Activated CD4-positive, alpha-beta T cell treated with anti-CD3 and anti-CD28 coated beads, Interleukin-2, amount 10 ng/mL, durations not matched to agents 24 days and 14 days (primary cell): ENCODE data around the gene PACSIN1. TPM values are rescaled to one million over a fixed set of nuclear protein-coding genes. Genes with fewer than 3 reads are reported as not detected.

Experiments
- DNase-seq: peaks from one replicate; pipeline ENCODE4 v3.0.0; 2022
- H3K27ac Mint-ChIP-seq: one replicate; pipeline ENCODE4 v1.8.0; 2022; ENCODE audit warnings: mild to moderate bottlenecking, mixed read lengths
- H3K27me3 Mint-ChIP-seq: one replicate; pipeline ENCODE4 v1.8.0; 2022; ENCODE audit warnings: mixed read lengths
- H3K36me3 Mint-ChIP-seq: one replicate; pipeline ENCODE4 v1.8.0; 2022; ENCODE audit warnings: low read depth, mild to moderate bottlenecking, mixed read lengths
- H3K4me1 Mint-ChIP-seq: one replicate; pipeline ENCODE4 v1.8.0; 2021; ENCODE audit warnings: mixed read lengths
- H3K4me3 Mint-ChIP-seq: one replicate; pipeline ENCODE4 v1.8.0; 2022; ENCODE audit warnings: mild to moderate bottlenecking, moderate library complexity, mixed read lengths
- H3K9me3 Mint-ChIP-seq: one replicate; pipeline ENCODE4 v1.8.0; 2021; ENCODE audit warnings: mixed read lengths
- intact Hi-C: fragments of 100-400 bp; cut with micrococcal nuclease; formaldehyde crosslinking; loops from one replicate; pipeline ENCODE4 v1.15.1; 2023
- total RNA-seq: library from RNA; stranded (reverse); gene quantifications from 2 replicates; pipeline ENCODE4 v1.2.3, GENCODE V29; 2022

Gene PACSIN1
- total RNA-seq, 1 donor from 2014 or later: not detected

DNA sequence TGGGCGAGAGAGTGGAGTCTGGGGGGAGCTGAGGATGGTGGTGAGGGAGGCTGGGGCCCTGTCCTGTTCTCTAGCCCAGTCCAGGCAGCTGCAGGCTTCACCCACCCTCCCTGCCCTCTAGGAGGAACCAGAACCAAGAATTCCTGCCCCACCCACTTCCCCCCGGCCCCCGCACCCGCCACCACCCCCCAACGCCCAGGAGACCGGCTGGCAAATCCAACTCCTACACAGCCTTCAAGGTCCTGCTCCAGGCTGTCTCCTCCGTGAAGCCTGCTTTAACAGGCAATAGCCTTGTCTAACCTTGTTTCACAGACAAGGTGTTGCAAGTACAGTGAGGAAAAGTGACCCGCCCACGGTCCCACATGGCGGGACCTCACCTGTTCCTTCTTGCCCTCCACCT lies 87.9 kb downstream of the PACSIN1 start:
- no peak overlapping the region for H3K4me3 Mint-ChIP-seq
- H3K4me1 Mint-ChIP-seq: peaks cover 5% of the 10 kb centered on the region
- DNase-seq: no peak
- H3K9me3 Mint-ChIP-seq: no peaks in the 10 kb centered on the region
- H3K36me3 Mint-ChIP-seq: no peaks in the 10 kb centered on the region
- no peaks in the 10 kb centered on the region for H3K27me3 Mint-ChIP-seq
- intact Hi-C loops: no loop called here
- H3K27ac Mint-ChIP-seq: no peak overlapping the region

DNA sequence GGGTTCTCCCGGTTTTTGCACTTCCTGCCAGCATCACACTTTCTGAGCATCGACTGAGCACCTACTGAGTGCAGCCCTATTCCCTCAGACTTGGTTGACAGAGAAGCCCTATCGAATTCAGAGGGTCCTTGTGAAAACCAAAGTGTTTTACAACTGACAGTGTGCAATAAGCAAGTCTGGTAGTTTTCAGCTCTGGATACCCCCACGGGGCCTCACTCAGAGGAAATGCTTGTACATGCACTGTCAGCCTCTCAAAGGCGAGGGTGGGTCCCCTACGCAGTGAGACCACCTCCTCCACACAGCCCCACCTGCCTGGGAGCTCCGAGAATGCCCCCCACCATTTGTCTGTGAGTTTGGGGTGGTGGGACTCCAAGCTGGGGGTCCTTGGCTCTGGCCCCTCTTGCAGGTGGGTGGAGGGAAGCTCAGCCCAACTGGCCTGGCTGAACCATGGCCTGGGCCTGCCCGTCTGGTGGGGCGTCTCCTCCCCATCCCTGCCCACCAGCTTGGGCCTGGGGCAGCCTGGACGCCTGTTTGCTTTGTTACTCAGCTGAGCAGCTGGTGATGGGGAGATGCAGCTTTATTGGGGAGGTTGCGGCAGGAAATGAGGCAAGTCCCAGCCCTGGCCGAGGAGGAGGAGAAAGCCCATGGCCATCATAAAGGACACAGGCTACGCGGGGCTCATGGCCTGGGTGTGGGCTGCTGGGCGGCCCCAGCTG lies 88.6 kb downstream of the PACSIN1 start:
- Mint-ChIP-seq H3K36me3 (no peaks in the 10 kb centered on the region), H3K9me3 (no peaks in the 10 kb centered on the region), H3K4me3 (no peak overlapping the region), H3K4me1 (peaks cover 5% of the 10 kb centered on the region), H3K27ac (no peak overlapping the region), H3K27me3 (no peaks in the 10 kb centered on the region)
- intact Hi-C loops: no loop called here
- no peak for DNase-seq

DNA sequence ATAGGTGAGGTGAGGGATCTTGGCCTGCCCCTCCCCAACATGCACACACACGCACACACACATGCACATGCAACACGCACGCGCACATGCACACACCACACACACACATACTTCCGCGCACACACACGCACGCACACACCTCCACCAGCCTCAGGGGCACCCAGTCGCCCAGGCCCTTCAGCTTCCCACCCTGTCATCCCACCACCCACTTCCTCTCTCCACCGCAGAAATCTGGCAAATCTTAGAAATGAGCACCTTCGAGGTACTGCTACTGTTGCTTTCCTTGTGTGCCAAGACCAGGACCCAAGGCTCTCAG lies 89.1 kb downstream of the PACSIN1 start:
- Mint-ChIP-seq H3K27me3 (no peaks in the 10 kb centered on the region), H3K36me3 (no peaks in the 10 kb centered on the region), H3K9me3 (no peaks in the 10 kb centered on the region), H3K4me3 (no peak overlapping the region), H3K4me1 (peaks cover 5% of the 10 kb centered on the region), H3K27ac (no peak overlapping the region)
- intact Hi-C loops: no loop called here
- DNase-seq: no peak

DNA sequence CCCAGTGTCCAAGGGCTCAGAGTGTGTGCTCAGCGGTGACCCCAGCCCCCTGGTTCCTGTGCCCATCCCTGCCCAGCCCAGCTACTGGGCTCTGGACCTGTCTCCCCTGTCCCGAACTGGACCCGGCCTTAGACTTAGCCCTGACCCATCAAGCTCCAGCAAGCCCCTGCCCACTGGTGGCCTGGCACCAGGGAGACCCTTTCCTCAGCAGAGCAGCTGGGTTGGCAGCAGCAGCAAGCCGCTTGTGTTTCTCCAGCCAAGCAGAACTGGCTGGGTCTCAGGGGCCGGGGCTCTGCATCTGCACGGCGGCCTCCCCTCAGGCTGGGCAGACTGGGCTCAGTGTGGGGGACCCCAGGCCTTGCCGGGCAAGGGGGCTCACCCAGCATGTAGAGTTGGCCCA lies 89.5 kb downstream of the PACSIN1 start:
- no peak for DNase-seq
- intact Hi-C loops: no loop called here
- Mint-ChIP-seq H3K27ac (no peak overlapping the region), H3K36me3 (no peaks in the 10 kb centered on the region), H3K4me1 (peaks cover 5% of the 10 kb centered on the region), H3K27me3 (no peaks in the 10 kb centered on the region), H3K4me3 (no peak overlapping the region), H3K9me3 (no peaks in the 10 kb centered on the region)

DNA sequence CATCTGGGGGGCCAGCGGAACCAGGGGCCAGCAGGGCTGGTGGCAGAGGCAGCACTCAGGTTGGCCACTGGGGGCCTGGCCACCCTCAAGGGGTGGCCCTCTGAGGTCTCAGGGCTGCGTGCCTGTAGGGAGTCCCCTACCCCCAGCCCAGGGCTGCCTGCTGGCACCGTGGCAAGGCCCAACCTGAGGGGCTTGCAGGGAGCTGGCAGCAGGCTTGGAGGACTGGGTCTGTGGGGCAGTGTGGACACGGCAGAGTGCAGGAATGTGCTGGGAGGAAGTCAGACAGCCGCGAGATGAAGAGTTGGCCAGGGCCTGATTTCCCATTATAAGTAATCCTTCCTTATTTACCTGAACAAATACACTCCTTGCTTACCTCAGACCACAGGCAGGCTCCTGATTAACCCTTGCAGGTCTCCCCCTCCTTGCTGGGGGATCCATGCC lies 90.2 kb downstream of the PACSIN1 start, which contains the start of gene SPDEF:
TSS of gene SPDEF (minus strand) at position 299 of the 441 bp plus-strand sequence. CDS start 11,874 bp downstream, outside the sequence.
- H3K27me3 Mint-ChIP-seq: no peaks in the 10 kb centered on the region
- no peaks in the 10 kb centered on the region for H3K36me3 Mint-ChIP-seq
- peaks cover 5% of the 10 kb centered on the region for H3K4me1 Mint-ChIP-seq
- intact Hi-C loops: no loop called here
- no peak within 1 kb of the TSS for H3K4me3 Mint-ChIP-seq
- H3K27ac Mint-ChIP-seq: no peak within 1 kb of the TSS
- no peaks in the 10 kb centered on the region for H3K9me3 Mint-ChIP-seq
- no peak for DNase-seq

DNA sequence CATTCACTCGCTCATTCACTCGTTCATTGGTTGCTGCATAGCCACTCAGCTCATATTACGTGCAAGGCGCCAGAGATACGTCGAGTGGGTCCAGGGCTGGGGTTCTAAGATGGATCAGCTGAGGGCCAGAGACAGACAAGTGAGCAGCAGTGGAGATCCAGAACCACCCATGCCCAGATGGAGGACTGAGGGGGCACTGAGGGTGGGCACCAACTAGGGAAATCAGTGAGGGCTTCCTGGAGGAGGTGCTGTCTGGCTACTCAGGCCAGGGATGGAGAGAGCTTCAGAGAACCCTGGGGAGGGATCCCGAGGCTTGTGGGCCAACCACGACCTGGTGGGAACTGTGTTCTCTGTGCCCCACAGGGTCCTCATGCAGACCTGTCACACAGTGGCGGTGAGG lies 90.6 kb downstream of the PACSIN1 start:
- peaks cover 5% of the 10 kb centered on the region for H3K4me1 Mint-ChIP-seq
- DNase-seq: no peak
- no peaks in the 10 kb centered on the region for H3K36me3 Mint-ChIP-seq
- no peaks in the 10 kb centered on the region for H3K27me3 Mint-ChIP-seq
- intact Hi-C loops: no loop called here
- H3K4me3 Mint-ChIP-seq: no peak overlapping the region
- no peaks in the 10 kb centered on the region for H3K9me3 Mint-ChIP-seq
- H3K27ac Mint-ChIP-seq: no peak overlapping the region

DNA sequence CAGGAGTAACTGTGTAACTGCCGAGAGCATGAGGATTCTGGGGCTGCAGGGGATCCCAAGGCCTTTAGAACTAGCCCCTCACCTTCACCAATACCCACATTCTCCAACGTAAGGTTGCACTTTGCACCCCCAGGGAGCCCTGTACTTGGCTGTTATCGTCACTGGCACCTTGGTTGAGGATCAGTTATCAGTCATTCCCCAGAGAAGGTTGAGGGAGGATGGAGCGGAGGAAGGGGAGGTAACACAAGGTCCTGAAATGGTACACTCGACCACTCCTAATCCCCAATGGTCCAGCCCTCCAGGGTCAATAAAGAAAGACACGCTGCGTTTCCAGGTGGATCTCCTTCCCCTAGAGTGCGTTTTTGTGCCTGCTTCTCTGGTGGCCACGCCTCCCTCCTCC lies 91.4 kb downstream of the PACSIN1 start:
- Mint-ChIP-seq H3K36me3 (no peaks in the 10 kb centered on the region), H3K4me1 (peaks cover 5% of the 10 kb centered on the region), H3K27me3 (no peaks in the 10 kb centered on the region), H3K27ac (no peak overlapping the region), H3K9me3 (no peaks in the 10 kb centered on the region), H3K4me3 (no peak overlapping the region)
- no peak for DNase-seq
- intact Hi-C loops: no loop called here

DNA sequence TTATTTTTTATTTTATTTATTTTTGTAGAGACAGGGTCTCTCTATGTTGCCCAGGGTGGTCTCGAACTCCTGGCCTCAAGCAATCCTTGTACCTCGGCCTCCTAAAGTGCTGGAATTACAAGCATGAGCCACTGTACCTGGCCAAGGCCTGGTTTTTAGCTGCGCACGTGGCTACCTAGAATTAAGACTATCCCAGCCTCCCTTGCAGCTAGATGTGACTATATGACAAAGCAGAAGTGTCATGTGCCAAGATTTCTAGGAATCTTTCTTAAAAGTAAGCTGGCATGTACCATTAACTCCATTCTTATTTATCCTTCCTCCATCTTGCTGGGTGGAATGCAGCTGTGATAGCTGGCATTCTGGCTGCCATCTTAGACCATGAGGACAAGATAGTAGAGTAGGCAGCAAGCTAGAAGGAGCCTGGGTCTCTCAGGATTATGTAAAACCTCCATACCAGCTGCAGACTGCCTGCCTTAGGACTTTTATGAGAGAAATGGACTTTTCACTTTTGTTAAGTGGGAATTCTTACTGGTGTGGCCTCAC lies 92.4 kb downstream of the PACSIN1 start:
- Mint-ChIP-seq H3K27ac (no peak overlapping the region), H3K4me1 (peaks cover 5% of the 10 kb centered on the region), H3K9me3 (no peaks in the 10 kb centered on the region), H3K4me3 (no peak overlapping the region), H3K36me3 (no peaks in the 10 kb centered on the region), H3K27me3 (no peaks in the 10 kb centered on the region)
- DNase-seq: no peak
- intact Hi-C loops: no loop called here

DNA sequence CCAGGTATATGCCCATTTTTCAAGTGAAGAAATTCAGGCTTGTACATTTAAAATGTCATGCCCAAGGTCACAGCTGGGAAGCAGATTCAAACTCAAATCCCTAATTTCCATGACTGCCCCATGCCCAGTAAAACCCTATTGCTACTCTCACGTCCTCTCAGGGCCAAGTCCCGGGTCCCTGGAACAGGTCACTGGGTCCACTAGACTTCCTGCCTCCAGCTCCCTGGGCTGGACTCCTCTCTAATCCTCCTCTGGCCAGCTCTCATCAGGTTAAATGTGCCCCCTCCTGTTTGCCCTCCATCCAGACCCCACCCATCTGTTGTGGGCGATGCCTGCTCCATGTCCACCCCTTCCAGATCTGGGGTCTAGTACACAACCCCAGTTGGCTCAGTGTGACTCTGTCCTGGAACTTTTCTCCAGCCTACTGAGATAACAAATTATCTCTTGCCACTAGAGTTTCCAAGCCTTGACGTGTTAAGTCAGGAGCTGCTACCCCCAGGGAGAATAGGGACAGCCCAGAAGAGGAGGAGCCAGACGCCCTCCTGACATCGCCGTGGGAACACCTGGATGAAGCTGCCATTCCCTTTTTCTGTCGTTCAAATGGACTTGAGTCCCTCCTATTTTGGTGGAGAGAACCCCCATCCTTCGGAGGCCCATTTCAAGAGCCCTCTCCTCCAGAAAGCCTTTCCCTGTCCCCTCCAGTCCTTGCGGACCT lies 93.9 kb downstream of the PACSIN1 start:
- Mint-ChIP-seq H3K36me3 (no peaks in the 10 kb centered on the region), H3K27me3 (no peaks in the 10 kb centered on the region), H3K9me3 (no peaks in the 10 kb centered on the region), H3K4me3 (no peak overlapping the region), H3K4me1 (peaks cover 3% of the 10 kb centered on the region), H3K27ac (no peak overlapping the region)
- DNase-seq: no peak
- intact Hi-C loops: no loop called here

DNA sequence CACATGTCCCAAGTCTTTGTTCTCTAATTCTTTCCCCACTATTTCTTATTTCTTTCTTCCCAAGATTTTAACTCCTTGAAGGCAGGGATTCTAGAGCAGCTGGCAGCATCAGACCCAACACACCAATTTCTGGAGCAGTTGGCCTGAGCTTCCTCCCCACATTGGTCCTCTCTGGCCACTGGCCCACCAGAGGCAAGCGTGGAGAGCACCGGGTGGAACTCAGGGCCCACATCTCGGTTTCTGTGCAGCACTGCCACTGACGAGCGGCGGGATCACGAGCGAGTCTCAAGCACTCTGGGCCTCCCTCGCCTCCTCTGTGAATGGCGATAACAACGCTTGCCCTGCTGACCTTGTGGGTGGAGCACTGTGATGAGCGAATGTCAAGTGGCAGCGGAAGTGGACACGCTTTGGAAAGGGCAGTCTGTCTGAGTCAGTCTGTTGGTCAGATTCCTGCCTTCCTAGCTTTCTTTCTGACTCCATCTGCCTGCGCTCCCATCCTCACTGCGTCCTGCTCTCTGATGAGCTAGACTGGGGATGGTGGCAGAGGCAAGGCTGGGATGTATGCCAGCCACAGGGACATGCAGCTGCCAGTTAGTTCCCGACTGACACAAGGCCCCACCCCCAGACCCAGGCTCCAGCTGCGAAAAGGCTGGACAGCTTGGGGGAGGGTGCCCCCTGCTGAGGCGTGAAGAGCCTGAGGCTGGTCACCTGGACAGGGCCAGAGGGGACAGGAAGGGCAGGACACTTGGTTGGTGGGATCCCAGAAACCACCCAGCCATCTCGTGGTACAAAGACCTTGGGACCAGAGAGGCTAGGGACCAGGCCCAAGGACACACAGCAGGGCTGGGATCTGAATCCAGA lies 94.7 kb downstream of the PACSIN1 start:
- no peaks in the 10 kb centered on the region for H3K4me1 Mint-ChIP-seq
- DNase-seq: no peak
- H3K36me3 Mint-ChIP-seq: no peaks in the 10 kb centered on the region
- H3K27ac Mint-ChIP-seq: no peak overlapping the region
- no peak overlapping the region for H3K4me3 Mint-ChIP-seq
- no peaks in the 10 kb centered on the region for H3K27me3 Mint-ChIP-seq
- intact Hi-C loops: no loop called here
- no peaks in the 10 kb centered on the region for H3K9me3 Mint-ChIP-seq

DNA sequence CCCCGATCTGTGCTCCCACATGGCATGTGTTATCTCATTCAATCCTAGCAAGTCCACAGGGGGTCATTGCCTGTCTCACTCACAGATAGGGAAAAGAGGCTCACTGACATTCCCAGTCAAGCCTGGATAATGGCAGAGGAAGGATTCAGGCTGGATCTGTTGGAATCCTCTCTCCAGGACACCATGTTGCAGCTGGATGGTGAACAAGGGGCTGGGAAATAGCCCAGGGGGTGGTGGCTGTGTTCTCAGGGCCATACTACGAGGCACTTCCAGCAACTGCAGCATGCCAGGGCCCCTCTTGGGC lies 95.3 kb downstream of the PACSIN1 start:
- Mint-ChIP-seq H3K36me3 (no peaks in the 10 kb centered on the region), H3K9me3 (no peaks in the 10 kb centered on the region)
- intact Hi-C loops: no loop called here

DNA sequence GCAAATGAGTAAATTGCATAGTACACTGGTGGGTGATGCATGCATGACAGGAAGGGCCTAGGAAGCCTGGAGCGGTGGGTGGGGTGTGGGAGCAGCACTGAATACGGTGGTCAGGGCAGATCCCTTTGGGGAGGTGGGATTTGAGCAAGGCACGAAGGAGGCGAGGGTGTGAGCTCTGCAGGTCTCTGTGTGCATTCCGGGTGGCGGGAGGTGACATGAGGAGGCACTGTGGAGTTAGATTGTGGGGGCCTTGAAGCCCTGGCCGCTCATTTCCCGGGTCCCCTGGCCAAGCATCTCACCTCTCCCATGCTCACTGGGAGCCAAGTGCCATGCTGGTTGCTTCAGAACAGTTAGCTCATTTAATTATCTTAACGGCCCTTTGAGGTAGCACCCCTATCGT lies 96.5 kb downstream of the PACSIN1 start:
- H3K4me1 Mint-ChIP-seq: no peaks in the 10 kb centered on the region
- no peak for DNase-seq
- no peaks in the 10 kb centered on the region for H3K27me3 Mint-ChIP-seq
- H3K4me3 Mint-ChIP-seq: no peak overlapping the region
- no peaks in the 10 kb centered on the region for H3K9me3 Mint-ChIP-seq
- intact Hi-C loops: no loop called here
- H3K27ac Mint-ChIP-seq: no peak overlapping the region
- no peaks in the 10 kb centered on the region for H3K36me3 Mint-ChIP-seq

More for the DNA sequence above, 95.3 kb downstream of the PACSIN1 start:
- H3K27me3 Mint-ChIP-seq: no peaks in the 10 kb centered on the region
- H3K4me1 Mint-ChIP-seq: no peaks in the 10 kb centered on the region
- no peak for DNase-seq
- no peak overlapping the region for H3K27ac Mint-ChIP-seq
- no peak overlapping the region for H3K4me3 Mint-ChIP-seq

DNA sequence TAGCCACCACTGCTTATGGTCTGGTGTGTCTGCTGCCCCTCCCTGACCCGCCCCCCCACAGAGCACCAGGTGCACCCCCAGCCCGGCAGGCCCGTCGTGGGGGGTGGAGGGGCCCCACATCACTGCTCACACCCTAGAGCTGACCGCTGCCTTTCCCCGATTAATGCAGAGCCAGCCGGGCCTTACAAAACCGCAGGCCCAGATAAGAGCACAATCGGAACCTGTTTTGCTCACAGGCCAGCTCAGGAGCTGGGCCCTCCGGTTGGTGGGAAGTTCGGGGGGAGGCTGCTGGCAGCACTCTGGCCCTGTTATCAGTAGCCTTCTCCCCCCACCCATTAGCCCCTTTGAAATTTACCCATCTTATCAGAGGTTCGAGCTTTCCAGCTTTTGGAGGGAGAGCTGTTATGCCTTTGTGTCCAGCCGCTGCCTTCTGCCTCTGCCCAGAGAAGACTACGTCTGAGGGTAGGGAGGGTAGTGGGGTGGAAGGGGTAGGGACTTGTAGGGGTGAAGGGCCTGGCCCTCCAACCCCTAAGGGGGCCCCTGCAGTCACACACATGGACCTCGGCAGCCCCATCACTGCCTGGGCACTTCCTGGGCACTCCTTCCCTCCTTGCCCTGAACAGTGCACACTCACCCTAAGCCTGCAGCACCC lies 97.1 kb downstream of the PACSIN1 start:
- intact Hi-C loops: no loop called here
- no peak for DNase-seq
- no peaks in the 10 kb centered on the region for H3K9me3 Mint-ChIP-seq
- no peak overlapping the region for H3K27ac Mint-ChIP-seq
- no peaks in the 10 kb centered on the region for H3K4me1 Mint-ChIP-seq
- H3K27me3 Mint-ChIP-seq: no peaks in the 10 kb centered on the region
- H3K36me3 Mint-ChIP-seq: no peaks in the 10 kb centered on the region
- H3K4me3 Mint-ChIP-seq: no peak overlapping the region

DNA sequence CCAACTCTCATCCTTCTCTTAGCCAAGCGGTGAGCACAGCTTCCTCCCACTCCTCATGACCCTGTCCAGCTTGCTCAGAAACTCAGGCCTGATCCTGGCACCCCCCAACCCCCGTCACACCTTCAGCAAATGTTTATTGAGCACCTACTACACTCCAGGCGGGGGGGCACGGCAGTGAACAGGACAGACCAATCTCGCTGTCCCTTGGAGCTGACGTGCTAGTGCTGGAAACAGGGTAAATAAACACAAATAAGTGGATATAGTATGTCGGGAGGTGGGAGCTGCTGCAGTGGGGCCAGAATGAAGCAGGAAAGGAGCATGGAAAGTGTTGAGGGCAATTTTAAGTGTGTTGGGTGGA lies 97.6 kb downstream of the PACSIN1 start:
- intact Hi-C loops: no loop called here
- H3K27me3 Mint-ChIP-seq: no peaks in the 10 kb centered on the region
- no peaks in the 10 kb centered on the region for H3K4me1 Mint-ChIP-seq
- no peaks in the 10 kb centered on the region for H3K36me3 Mint-ChIP-seq
- no peaks in the 10 kb centered on the region for H3K9me3 Mint-ChIP-seq
- no peak for DNase-seq
- no peak overlapping the region for H3K4me3 Mint-ChIP-seq
- no peak overlapping the region for H3K27ac Mint-ChIP-seq
